Right lobe of liver (tissue), 4 donors: ENCODE measurements around the gene ZGRF1.
"Not testable (repeated sequence)": the region's sequence is repeated elsewhere in the genome, so short reads cannot be mapped to it uniquely, and the experiment has no call there.

Experiments used
- CTCF ChIP-seq, 4 donors: fragments of 200-600 bp in 3 of 4; fragments of 450-650 bp in 1 of 4; IDR thresholded peaks; one replicate each; pipeline versions ENCODE4 v1.5.1 to v1.8.0; 2016 to 2022; ENCODE audit warnings: antibody characterized with exemption in 4 of 4, mild to moderate bottlenecking in 2 of 4
- POLR2A ChIP-seq: fragments of 450-650 bp; IDR thresholded peaks from one replicate; pipeline ENCODE4 v1.6.1; 2017; ENCODE audit warnings: antibody characterized with exemption, mild to moderate bottlenecking
- donor health status: DM: no; HTN: no; CAD: no.
- donor health status: DM: no; HTN: no; CAD: no.
- donor health status: DM: no; HTN: yes; CAD: no.

GRCh38 chr4:112656115-112656514 lies 19.4 kb upstream of the ZGRF1 start:
- TF ChIP-seq CTCF (IDR thresholded peaks at IDR 0.05); POLR2A: not testable (repeated sequence)
